Right lobe of liver (tissue), 4 donors: Measurements from ENCODE around the gene RELT.

ENCODE experiments used
- CTCF ChIP-seq, 4 donors: fragments of 200-600 bp in 3 of 4; fragments of 450-650 bp in 1 of 4; IDR thresholded peaks; one replicate each; pipeline versions ENCODE4 v1.5.1 to v1.8.0; 2016 to 2022; ENCODE audit warnings: antibody characterized with exemption in 4 of 4, mild to moderate bottlenecking in 2 of 4
- POLR2A ChIP-seq: fragments of 450-650 bp; IDR thresholded peaks from one replicate; pipeline ENCODE4 v1.6.1; 2017; ENCODE audit warnings: antibody characterized with exemption, mild to moderate bottlenecking
- donor health status: DM: no; HTN: no; CAD: no.
- donor health status: DM: no; HTN: no; CAD: no.
- donor health status: DM: no; HTN: yes; CAD: no.

- no peak for TF ChIP-seq CTCF (IDR thresholded peaks at IDR 0.05)
- TF ChIP-seq POLR2A = no peak
These were observed 21.1 kb upstream of the RELT start for GRCh38 chr11:73355109-73355508.
